CD4-positive, alpha-beta T cell treated with Interleukin-6 for 4 hours (primary cell): ENCODE data around the gene RALGDS.
"Not testable (repeated sequence)": the region's sequence is repeated elsewhere in the genome, so short reads cannot be mapped to it uniquely, and the experiment has no call there.

Experiments
- DNase-seq: peaks from one replicate; pipeline ENCODE4 v3.0.0-alpha.2; 2020; ENCODE audit warnings: mixed read lengths

RALGDS gene

DNA sequence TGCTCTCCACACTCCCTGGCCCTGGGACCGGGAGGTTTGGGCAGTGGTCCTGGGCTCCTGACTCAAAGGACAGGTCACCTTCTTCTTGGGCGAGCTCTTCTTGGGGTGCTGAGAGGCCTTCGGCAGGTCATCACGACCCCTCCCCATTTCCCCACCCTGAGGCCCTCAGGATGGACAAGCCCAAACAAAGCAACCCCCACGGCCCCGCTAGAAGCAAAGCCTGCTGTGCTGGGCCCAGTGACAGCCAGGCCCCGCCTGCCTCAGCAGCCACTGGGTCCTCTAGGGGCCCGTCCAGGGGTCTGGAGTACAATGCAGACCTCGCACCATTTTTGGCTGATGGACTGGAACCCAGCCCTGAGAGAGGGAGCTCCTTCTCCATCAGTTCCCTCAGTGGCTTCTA is 37.4 kb downstream of the RALGDS start:
- not testable (repeated sequence) for DNase-seq

DNA sequence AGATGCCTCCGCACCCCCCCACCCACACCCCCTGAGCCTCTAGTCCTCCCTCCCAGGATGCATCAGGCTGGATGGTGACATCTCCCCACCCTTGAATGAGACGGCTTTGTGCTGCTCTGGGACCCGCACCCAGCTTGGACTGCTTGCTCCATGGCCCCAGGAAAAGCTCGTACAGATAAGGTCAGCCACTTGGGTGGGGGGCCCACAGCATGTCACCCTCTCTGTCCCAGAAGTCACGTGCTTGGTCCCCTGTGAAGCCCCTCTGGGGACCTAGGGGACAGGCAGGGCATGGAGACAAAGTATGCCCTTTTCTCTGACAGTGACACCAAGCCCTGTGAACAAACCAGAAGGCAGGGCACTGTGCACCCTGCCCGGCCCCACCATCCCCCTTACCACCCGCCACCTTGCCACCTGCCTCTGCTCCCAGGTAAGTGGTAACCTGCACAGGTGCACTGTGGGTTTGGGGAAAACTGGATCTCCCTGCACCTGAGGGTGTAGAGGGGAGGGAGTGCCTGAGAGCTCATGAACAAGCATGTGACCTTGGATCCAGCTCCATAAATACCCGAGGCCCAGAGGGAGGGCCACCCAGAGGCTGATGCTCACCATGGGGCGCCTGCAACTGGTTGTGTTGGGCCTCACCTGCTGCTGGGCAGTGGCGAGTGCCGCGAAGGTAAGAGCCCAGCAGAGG is 38.9 kb downstream of the RALGDS start:
- not testable (repeated sequence) for DNase-seq

DNA sequence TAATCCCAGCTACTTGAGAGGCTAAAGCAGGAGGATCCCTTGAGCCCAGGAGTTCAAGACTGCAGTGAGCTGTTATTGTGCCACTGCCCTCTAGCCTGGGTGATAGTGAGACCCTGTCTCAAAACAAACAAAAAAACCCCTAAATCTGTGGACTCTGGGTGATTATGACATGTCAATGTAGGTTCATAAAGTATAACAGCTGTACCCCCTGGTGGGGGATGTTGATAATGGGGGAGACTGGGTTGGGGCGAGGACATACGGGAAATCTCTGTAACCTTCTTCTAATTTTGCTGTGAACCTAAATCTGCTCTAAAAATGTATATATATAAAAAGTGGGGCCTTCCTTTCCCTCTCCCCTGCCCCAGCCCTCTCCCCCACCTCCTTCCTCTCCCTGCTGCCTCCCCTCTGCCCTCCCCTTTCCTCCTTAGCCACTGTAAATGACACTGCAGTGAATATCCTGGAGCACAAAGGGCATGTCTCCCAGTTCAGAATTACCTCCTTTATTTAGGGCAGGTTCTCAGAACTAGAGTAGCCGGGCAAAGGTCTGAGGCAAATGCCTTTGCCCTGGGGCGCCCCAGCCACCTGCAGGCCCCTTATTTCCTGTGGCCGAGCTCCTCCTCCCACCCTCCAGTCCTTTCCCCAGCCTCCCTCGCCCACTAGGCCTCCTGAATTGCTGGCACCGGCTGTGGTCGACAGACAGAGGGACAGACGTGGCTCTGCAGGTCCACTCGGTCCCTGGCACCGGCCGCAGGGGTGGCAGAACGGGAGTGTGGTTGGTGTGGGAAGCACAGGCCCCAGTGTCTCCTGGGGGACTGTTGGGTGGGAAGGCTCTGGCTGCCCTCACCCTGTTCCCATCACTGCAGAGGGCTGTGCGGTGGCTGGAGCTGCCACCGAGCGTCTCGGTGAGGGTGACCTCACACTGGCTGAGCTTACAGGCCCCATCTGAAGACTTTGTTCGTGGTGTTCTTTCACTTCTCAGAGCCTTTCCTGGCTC is 40.0 kb downstream of the RALGDS start:
- not testable (repeated sequence) for DNase-seq

DNA sequence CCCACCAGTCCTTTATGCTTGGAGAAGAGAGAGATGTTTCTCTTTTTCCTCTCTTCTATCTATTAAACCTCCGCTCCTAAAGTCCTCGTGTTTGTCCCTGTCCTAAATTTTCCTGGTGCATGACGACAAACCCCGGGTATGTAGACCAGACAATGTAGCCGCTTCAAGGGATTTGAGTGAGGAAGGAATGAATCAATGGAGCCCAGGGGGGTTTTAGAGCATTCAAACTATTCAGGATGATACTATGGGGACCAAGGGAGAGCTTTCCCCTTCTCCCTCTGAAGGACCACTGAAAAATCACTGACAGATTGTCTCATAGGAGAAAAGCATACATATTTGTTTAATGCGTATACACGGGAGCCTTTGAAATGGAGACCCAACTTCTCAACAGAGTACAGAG is 40.9 kb downstream of the RALGDS start:
- DNase-seq = no peak

DNA sequence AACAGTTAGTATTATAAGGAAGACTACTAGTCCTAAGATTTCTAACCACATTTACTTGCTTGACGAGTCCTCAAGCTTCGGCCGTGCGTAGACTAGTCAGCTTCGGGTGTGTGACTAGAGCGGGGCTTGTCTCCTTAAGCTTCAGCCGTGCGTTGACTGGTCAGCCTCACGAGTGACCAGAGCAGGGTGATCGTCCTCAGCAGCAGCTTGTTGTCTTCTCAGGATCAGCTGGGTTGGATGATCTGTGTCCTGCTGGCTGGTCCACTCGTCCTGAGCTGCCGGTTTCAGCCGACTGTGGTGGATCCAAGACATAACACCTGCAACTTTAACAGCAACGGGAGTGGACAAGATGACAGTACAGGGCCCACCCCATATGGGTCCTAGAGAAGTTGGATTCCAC is 42.6 kb downstream of the RALGDS start:
- no peak for DNase-seq

DNA sequence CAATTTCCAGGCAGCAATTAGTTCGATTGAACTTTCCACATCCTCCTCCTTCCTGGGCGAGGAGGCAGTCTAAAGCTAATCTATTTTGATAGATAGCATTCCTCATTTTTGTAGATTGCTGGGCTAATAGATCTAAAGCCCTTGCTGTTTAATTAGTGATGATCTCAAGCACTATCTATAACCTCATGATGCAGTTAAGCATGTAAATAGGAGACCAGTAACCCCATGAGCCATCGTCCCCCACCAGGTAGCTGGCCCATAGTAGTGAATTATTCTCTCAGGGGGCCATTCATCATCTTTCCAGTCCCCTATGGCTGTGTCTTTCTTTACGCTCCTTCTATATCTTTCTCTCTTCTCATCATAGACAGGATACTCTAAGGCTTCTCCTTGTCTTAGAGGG is 44.3 kb downstream of the RALGDS start:
- DNase-seq = no peak

DNA sequence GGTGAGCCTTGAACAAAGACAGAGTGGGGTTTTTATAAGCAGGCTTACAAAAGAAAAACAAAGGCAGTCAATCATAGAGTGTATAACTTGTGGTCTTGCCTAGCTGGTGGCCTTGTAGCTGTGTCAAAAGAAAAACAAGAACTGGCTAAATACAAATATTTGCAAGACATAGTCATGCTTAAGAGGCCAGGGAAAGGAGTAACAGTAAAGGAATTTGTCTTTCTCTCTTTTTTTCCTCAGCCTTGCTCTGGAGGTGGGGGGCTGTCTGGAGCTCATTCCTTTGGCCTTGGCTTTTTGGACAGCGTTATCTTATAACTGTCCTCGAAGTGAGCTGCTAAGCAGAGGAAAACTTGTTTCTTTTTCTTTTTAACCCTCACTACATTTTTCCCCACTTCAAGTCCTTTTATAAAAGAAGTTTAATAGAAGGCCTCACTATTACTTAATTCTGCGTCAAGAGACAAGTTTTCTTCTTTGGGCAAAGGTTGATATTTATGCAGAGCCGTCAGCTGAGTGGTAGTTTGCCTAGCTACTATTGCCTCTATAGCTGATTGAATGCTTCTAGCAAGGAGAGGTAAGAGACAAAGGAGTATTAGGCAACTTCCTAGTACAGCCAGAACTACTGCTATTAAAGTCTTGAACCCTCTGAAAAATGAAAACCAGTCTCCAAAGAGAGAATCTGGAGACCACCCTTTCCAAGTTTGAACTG is 45.0 kb downstream of the RALGDS start:
- DNase-seq = no peak

DNA sequence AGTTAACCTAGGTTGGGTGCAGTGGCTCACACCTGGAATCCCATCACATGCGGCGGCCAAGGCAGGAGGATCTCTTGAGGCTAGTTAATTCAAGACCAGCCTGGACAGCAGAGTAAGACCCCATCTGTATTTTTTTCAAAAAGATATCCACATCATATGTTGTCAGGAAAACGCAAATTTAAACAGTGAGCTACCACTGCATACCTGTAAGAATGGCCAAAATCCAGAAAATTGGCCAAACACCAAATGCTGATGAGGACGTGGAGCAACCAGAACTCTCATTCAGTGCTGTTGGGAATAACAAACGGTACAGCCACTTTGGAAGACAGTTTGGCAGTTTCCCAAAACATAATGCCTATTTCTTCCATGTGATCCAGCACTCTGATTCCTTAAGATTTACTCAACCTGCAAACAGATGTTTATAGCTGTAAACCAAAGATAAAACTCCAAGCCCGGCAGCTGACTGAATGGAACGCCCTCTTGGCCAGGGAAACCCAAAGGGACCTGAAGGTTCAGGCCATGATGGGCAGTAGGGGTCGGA is 46.9 kb downstream of the RALGDS start:
- DNase-seq = no peak

DNA sequence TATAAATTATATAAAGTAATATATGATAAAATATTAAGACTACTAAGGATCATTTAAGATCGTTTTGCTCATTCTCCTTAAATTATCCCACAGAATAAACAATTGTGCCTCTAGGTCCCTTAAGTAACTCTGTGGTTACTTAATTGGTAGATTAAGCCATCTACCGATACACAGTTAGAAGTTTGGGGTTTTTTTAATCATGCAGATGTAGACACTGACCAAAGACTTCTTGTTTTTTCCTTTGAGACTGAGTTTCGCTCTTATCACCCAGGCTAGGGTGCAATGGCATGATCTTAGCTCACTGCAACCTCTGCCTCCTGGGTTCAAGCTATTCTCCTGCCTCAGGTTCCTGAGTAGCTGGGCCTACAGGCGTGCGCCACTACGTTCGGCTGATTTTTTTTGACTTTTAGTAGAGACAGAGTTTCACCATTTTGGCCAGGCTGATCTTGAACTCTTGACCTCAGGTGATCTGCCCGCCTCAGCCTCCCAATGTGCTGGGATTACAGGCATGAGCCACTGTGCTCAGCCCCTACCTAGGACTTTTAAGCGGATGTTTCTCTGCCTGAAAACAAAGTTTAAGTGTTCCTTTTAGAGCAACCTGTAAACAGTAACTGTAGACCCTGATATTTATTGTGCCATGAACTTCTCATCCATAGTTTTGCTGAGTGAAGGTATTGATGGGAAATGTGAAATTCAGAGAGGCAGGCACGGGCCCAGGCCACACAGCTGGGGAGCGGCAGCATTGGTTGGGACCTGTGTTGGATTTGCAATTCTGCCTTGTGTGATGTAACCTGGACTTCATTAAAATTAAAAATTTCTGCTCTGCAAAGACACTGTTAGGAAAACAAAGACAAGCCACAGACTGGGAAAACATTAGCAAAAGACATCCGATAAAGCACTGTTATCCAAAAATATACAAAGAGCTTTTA is 47.7 kb downstream of the RALGDS start:
- no peak for DNase-seq

DNA sequence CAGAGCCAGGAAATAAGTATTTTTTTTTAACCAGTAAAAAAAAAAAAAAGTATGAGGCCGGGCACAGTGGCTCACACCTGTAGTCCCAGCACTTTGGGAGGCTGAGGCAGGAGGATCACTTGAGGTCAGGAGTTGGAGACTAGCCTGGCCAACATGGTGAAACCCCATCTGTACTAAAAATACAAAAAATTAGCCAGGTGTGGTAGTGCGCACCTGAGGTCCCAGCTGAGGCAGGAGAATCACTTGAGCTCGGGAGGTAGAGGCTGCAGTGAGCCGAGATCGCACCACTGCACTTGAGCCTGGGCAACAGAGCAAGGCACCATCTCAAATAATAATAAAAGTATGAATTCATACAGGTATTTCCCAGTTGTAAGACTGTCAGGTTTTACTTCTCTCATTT is 48.8 kb downstream of the RALGDS start:
- not testable (repeated sequence) for DNase-seq

DNA sequence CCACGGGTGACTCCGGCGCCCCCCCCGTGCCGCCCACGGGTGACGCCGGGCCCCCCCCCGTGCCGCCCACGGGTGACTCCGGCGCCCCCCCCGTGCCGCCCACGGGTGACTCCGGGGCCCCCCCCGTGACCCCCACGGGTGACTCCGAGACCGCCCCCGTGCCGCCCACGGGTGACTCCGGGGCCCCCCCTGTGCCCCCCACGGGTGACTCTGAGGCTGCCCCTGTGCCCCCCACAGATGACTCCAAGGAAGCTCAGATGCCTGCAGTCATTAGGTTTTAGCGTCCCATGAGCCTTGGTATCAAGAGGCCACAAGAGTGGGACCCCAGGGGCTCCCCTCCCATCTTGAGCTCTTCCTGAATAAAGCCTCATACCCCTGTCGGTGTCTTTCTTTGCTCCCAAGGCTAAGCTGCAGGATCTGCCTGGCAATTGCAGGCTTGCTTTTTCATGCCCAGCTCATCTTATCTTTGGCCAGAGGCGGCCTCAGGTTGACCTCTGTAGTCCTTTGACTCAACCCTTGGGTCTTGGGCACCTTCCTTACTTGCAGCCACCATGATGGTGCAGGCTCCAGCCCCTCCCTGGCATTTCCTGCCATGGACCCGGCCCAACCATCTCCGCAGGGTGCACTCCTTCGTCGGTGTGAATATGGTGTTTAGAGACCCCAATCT is 49.4 kb downstream of the RALGDS start:
- DNase-seq = no peak

DNA sequence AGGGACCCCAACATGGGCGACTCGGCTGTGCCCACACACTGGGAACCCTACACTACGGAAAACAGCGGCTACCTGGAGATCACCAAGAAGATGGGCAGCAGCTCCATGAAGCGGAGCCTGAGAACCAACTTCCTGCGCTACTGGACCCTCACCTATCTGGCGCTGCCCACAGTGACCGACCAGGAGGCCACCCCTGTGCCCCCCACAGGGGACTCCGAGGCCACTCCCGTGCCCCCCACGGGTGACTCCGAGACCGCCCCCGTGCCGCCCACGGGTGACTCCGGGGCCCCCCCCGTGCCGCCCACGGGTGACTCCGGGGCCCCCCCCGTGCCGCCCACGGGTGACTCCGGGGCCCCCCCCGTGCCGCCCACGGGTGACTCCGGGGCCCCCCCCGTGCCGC is 50.1 kb downstream of the RALGDS start:
- DNase-seq = not testable (repeated sequence)

DNA sequence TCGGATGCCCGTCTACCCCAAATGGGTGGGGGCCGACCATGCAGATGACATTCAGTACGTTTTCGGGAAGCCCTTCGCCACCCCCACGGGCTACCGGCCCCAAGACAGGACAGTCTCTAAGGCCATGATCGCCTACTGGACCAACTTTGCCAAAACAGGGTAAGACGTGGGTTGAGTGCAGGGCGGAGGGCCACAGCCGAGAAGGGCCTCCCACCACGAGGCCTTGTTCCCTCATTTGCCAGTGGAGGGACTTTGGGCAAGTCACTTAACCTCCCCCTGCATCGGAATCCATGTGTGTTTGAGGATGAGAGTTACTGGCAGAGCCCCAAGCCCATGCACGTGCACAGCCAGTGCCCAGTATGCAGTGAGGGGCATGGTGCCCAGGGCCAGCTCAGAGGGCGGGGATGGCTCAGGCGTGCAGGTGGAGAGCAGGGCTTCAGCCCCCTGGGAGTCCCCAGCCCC is 50.5 kb downstream of the RALGDS start:
- not testable (repeated sequence) for DNase-seq

DNA sequence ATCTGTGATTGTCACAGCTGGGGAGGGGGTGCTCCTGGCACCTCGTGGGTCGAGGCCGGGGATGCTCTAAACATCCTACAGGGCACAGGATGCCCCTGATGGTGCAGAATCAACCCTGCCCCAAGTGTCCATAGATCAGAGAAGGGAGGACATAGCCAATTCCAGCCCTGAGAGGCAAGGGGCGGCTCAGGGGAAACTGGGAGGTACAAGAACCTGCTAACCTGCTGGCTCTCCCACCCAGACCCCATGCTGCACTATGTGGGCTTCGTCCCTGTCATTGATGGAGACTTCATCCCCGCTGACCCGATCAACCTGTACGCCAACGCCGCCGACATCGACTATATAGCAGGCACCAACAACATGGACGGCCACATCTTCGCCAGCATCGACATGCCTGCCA is 52.6 kb downstream of the RALGDS start:
- DNase-seq = not testable (repeated sequence)

DNA sequence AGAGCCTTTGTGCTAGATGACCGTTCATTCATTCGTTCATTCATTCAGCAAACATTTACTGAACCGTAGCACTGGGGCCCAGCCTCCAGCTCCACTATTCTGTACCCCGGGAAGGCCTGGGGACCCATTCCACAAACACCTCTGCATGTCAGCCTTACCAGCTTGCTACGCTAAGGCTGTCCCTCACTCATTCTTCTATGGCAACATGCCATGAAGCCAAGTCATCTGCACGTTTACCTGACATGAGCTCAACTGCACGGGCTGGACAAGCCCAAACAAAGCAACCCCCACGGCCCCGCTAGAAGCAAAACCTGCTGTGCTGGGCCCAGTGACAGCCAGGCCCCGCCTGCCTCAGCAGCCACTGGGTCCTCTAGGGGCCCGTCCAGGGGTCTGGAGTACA is 53.2 kb downstream of the RALGDS start:
- no peak for DNase-seq

DNA sequence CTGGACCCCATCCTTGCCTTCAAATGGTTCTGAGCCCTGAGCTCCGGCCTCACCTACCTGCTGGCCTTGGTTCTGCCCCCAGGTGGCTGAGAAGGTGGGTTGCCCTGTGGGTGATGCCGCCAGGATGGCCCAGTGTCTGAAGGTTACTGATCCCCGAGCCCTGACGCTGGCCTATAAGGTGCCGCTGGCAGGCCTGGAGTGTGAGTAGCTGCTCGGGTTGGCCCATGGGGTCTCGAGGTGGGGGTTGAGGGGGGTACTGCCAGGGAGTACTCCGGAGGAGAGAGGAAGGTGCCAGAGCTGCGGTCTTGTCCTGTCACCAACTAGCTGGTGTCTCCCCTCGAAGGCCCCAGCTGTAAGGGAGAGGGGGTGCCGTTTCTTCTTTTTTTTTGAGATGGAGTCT is 54.0 kb downstream of the RALGDS start:
- DNase-seq = no peak

DNA sequence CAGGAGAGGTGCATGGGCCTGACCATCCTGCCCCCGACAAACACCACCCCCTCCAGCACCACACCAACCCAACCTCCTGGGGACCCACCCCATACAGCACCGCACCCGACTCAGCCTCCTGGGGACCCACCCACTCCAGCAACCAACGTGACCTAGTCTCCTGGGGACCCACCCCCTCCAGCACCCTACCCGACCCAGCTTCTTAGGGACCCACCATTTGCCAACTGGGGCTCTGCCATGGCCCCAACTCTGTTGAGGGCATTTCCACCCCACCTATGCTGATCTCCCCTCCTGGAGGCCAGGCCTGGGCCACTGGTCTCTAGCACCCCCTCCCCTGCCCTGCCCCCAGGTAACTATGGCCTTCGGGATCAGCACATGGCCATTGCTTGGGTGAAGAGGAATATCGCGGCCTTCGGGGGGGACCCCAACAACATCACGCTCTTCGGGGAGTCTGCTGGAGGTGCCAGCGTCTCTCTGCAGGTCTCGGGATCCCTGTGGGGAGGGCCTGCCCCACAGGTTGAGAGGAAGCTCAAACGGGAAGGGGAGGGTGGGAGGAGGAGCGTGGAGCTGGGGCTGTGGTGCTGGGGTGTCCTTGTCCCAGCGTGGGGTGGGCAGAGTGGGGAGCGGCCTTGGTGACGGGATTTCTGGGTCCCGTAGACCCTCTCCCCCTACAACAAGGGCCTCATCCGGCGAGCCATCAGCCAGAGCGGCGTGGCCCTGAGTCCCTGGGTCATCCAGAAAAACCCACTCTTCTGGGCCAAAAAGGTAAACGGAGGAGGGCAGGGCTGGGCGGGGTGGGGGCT is 54.7 kb downstream of the RALGDS start:
- DNase-seq = no peak

DNA sequence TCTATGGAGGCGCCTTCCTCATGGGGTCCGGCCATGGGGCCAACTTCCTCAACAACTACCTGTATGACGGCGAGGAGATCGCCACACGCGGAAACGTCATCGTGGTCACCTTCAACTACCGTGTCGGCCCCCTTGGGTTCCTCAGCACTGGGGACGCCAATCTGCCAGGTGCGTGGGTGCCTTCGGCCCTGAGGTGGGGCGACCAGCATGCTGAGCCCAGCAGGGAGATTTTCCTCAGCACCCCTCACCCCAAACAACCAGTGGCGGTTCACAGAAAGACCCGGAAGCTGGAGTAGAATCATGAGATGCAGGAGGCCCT is 56.0 kb downstream of the RALGDS start:
- no peak for DNase-seq

DNA sequence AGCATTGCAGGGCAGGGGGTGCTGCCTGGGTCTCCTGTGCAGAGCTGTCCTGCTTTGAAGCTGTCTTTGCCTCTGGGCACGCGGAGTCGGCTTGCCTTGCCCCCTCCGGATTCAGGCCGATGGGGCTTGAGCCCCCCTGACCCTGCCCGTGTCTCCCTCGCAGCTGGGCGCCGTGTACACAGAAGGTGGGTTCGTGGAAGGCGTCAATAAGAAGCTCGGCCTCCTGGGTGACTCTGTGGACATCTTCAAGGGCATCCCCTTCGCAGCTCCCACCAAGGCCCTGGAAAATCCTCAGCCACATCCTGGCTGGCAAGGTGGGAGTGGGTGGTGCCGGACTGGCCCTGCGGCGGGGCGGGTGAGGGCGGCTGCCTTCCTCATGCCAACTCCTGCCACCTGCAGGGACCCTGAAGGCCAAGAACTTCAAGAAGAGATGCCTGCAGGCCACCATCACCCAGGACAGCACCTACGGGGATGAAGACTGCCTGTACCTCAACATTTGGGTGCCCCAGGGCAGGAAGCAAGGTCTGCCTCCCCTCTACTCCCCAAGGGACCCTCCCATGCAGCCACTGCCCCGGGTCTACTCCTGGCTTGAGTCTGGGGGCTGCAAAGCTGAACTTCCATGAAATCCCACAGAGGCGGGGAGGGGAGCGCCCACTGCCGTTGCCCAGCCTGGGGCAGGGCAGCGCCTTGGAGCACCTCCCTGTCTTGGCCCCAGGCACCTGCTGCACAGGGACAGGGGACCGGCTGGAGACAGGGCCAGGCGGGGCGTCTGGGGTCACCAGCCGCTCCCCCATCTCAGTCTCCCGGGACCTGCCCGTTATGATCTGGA is 56.6 kb downstream of the RALGDS start:
- no peak for DNase-seq
